Activated effector memory CD4-positive, alpha-beta T cell treated with anti-CD3 and anti-CD28 coated beads, Interleukin-2, amount 50 U/mL, for 16 hours (primary cell): ENCODE results near the gene ARHGEF16.
A peak's percentile ranks its signal among the peaks of the same experiment; 100 is the strongest.

Experiments
- DNase-seq: peaks from one replicate; pipeline ENCODE4 v3.0.0-alpha.2; 2020

Gene ARHGEF16

DNA sequence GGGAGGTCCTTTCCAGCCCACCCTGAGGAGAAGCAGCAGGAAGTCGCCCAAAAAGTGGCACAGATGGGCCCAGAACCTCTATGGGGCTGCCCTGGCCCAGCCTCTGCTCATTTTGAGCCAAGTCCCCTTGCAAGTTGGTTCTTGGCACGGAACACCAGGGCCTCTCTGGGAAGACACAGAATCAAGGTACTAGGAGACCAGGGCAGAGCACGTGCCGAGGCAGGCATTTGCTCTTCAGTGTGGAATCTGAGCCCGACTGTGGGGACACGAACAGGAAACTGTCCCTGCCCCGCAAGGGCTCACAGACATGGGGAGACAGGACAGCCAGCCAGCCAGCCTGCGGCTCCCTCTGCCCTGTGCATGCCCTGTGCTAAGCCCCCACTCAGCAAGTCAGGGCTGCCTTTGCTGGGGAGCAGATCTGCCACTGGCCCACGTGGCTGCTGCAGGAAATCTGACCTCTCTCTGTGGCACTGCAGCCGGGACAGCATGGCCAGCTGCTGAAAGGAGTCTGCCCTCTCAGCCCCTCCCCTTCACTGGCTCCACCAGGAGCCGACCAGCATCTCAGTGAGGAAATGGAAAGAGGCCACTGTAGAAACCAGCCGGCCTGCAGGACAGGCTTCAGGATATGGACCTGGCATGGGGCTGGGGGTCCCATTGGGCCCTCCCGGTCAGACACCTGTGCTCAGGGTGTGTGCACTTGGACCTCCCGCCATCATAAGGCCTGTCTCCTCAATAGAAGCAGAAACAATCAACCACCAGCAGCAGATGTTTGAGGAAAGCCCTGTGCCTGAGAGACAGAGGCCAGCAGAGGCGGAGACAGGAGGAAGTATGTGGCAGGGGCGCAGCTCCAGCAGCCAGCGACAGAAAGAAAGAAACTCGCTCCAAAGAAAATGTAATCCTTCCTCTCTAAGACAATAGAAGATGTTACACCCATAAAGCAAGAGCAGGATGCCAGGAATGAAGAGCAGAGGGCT is 3.7 kb downstream of the ARHGEF16 start:
- no peak for DNase-seq

DNA sequence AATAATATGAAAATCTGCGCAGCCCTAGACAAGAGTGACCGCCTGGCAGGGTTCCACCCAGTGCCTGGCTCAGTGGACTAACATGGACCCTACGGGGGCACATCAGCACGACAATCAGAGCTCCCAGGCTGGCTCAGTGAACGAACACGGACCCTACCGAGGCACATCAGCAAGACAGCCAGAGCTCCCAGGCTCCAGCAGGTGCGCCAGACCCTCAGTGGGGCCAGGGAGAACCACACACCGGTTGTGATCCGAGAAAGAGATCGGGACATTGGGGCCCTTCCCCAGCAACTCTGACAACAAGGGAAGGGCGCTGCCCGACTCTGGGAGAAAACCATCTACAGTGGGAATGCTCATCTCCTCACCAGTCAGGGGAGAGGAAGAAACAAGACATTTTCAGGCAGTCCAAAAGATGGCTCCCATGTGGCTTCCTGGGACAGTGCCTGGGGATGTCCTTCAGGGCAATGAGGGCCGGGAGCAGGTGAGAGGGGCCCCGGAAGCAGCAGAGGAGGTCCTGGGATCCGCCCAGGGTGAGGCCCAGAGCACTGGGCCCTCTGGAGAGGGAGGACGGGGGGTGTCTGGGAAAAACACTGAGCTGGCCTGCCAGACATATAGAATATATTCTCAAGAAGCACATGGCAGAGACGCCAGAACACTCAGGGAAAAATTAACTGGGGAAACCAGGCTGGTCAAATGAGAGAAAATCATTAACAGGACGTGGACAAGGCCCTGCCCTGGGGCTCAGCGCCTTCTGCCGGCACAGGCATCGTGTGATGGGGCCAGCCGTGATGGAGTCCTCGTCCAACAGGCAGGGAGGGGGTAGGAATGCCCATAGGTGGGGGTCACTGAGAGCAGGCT is 4.8 kb downstream of the ARHGEF16 start:
- DNase-seq: no peak

GRCh38 chr1:3459940-3460671 is 5.6 kb downstream of the ARHGEF16 start:
- DNase-seq: no peak

DNA sequence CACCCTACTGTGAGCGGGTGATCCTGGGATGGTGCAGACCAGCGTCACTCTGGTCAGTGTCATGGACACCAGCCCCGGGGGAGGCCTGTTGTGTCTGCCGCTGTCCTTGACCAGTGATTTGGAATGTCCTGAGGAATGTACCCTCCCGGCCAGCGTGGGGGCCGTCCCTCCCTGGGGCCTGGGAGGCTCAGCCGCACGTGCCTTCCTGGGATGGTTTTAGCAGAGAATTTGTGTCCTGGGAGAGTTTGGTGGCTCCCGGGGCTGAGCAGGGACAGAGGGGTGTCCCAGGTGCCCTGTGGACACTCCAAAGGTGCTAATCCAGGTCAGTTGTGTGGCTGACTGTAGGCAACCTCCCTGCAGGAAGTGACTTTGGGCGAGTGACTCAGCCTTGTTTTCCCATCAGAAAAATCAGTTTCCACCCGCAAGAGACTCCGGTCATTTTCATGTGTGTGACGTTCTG is 6.2 kb downstream of the ARHGEF16 start:
- DNase-seq: no peak

DNA sequence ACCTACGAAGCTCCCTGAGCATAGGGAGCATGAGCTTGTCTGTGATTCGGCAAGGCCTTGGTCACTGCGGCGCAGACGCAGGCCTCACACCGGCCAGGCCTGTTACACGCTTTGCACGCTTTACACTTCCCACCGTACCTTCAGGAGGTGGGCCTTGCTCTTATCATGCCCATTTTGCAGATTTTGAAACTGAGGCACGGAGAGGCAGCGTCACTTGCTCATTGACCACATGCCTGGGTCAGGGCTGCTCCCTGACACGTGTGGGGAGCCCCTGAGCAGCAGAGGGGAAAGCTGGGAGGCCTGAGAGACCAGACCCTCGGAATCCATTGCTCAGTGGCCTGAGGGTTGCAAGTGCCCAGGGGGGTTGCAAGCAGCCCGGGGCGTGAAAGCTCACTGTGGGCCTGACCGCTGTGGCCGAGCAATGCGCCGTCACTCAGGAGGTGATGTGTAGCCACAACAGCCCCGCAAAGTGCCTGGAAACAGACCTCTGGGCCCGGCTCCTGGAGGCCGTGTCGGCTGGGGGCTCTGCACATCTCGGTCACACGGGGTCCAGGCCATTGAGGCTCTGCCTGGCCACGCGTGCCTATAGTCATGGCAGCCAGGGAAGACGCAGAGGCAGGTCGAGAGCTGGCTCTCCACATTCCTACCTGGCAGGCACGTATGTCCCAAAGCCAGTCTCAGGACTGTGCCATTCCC is 6.9 kb downstream of the ARHGEF16 start:
- no peak for DNase-seq

DNA sequence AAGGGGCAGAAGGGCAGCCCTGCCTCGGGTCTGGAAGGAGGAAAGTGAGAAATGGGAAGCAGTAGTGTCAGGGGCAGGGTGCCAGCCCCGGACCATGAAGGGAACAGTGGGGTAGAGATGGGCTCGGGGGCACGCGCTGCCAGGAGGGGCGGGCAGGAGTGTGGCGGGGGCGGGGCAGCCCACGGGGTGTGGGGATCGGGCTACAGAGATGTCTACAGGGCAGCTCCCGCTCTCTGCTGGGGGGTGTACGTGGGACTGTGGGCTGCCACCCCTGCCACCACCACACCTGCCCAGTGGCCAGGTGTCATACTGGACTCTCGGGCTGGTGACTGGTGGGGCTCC is 7.4 kb downstream of the ARHGEF16 start:
- DNase-seq: no peak

- no peak for DNase-seq
Measured at GRCh38 chr1:3462356-3463012, 8.0 kb downstream of the ARHGEF16 start.

GRCh38 chr1:3463013-3463385 is 8.5 kb downstream of the ARHGEF16 start:
- no peak for DNase-seq

- DNase-seq: no peak
Measured at GRCh38 chr1:3463408-3463863, 9.0 kb downstream of the ARHGEF16 start.

- peak; percentile 60 for DNase-seq
Measured at GRCh38 chr1:3463891-3464648, 9.6 kb downstream of the ARHGEF16 start.

DNA sequence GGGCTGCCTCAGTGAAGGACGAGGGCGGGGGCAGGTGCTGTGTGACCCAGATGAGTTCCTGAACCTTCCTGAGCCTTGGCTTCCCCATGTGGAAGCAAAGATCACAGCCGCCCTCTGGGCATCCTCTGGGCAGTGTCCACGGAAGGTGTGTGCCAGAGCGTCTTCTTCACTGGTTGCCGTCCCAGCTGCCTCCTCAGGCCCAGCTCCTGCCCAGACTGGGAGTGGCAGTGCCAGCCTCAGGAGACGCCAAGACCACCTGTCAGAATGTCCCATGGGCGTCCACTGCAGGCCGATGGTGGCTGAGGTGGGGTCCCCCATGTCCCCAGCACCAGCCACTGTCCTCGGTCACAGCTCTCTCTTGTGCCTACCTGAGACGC is 10.2 kb downstream of the ARHGEF16 start:
- DNase-seq: no peak

DNA sequence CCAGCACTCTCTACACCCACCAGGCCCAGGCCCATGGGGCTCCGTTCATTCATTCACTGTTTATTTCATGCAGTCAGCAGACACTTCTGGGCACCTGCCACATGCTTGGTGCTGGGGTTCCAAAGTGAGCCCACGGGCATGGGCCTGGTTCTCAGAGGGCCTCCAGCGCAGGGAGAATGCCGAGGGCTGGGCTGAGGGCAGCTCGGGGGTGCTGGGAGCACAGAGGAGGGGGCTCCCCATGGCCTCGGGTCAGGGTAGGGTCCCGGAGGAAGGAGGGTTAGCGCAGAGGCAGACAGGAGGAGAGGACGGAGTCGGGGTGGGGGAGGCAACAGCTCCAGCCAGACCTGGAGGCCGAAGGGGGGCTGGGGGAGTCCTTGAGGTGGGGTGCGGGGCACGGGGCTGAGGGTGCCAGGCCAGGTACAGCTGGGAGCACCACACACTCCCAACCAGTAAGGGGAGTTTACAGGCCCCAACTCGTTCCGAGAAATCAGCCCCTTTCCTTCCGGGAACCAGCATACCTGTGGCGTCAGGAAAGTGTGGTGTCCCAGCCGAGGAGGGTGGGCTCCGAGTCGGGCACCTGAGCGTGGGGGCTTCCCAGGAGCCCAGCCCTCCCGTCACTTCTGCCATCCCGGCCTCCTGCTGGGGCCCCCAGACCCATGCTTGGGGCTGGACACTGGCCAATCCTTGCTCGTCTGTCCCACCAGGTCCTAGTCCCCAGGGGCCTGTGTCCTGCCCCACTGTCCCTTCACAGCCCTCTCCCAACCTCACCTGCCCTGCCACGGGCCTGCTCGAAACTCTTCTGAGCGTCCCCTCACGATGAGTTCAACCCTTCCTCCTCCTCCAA is 10.8 kb downstream of the ARHGEF16 start:
- peak; percentile 16 for DNase-seq

DNA sequence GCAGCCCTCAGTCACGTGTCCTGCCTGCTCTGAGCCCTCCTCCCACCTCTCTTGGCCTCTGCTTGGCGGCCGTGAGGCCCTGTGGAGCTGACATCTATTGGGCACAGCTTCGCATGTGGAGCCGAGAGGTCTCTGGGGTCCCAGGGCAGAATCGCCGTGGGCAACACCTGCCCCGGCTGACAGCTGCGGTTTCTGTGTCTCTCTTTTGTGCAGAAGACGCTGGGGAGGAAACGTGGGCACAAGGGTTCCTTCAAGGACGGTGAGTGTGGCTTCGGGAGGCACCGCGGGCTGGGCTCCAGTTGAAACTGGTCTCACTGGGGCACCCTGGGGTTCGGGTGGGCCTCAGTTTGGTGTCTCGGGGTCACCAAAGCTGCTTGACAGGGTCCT is 11.5 kb downstream of the ARHGEF16 start:
- no peak for DNase-seq

GRCh38 chr1:3466366-3467075 is 12.1 kb downstream of the ARHGEF16 start:
- DNase-seq: no peak

DNA sequence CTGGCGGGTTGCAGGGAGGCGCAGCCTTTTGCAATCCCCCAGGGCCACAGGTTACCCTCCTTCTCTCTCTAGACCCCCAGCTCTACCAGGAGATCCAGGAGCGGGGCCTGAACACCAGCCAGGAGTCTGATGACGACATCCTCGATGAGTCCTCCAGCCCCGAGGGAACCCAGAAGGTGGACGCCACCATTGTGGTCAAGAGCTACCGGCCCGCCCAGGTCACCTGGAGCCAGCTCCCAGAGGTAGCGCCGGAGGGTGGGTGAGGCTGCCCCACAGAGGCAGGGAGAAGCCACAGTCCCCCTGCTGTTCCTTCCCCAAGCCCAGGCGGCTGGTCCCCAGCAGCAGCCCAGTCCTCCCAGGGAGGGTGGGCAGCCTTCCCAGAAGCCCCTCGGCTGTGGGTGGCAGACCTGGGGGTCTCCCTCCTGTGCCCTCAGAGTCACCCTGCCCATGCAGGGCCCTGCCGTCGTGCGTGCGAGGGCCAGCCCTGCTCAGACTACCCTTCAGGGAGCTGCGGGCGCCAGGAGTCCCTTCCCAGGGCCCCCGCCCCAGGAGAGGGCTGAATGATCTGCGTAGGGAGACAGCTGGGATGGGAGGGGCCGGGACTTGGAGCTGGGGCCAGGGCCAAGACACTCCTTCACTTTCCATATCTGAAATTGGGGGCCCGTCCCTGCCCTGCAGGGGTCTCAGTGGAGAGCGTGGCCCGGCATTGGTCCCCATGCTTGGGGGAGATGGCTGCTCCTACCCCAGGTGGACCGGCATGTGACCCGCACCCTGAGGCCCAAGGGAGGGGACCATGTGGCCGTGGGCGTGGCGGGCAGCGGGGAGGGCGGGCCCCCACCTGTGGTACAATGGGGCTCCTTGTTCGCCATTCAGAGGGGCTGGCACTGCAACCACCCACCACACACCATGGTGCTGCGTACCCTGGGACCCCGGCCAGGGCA is 12.9 kb downstream of the ARHGEF16 start:
- DNase-seq: no peak

GRCh38 chr1:3468236-3469103 is 14.0 kb downstream of the ARHGEF16 start:
- DNase-seq: no peak
